Stomach (tissue), 9 donors: ENCODE data around the gene KIF13A. TPM values are rescaled to one million over a fixed set of nuclear protein-coding genes. Genes with fewer than 3 reads are reported as not detected.

Experiments used
- DNase-seq, 2 donors: peaks; one replicate each; pipeline versions ENCODE4 v3.0.0 to v3.0.0-alpha.2; 2013 to 2019
- H3K27ac ChIP-seq, 5 donors: fragments of 200-600 bp in 4 of 5; sonication (generic) in 4 of 5; one replicate each; pipeline ENCODE4 v1.5.1; 2013 to 2019; ENCODE audit warnings: mild to moderate bottlenecking in 1 of 5, moderate library complexity in 1 of 5
- H3K27me3 ChIP-seq, 3 donors: fragments of 200-600 bp; sonication (generic); one replicate each; pipeline ENCODE4 v1.5.1; 2017 to 2019; ENCODE audit warnings: mixed run types in 1 of 3
- H3K36me3 ChIP-seq, 4 donors: fragments of 200-600 bp; sonication (generic); 1 replicate in 3 of 4; 2 replicates in 1 of 4; pipeline ENCODE4 v1.5.1; 2016 to 2019
- H3K4me1 ChIP-seq, 4 donors: fragments of 200-600 bp; sonication (generic); one replicate each; pipeline ENCODE4 v1.5.1; 2016 to 2019
- H3K4me3 ChIP-seq, 4 donors: fragments of 200-600 bp; sonication (generic) in 3 of 4; one replicate each; pipeline ENCODE4 v1.5.1; 2016 to 2019; ENCODE audit warnings: mild to moderate bottlenecking in 1 of 4
- H3K9me3 ChIP-seq, 4 donors: fragments of 200-600 bp; sonication (generic); one replicate each; pipeline ENCODE4 v1.5.1; 2016 to 2019
- CTCF ChIP-seq, 7 experiments: fragments of 450-650 bp in 4 of 7; fragments of 200-600 bp in 3 of 7; sonication (generic) in 3 of 7; IDR thresholded peaks; one replicate each; pipeline ENCODE4 v1.5.1; 2016 to 2019; ENCODE audit warnings: antibody characterized with exemption in 7 of 7, control low read depth in 2 of 7, mild to moderate bottlenecking in 1 of 7
- EP300 ChIP-seq: sonication (generic); formaldehyde crosslinking; IDR thresholded peaks from one replicate; pipeline ENCODE4 v1.6.1; 2017; ENCODE audit warnings: antibody characterized with exemption
- POLR2A ChIP-seq, 4 donors: fragments of 450-650 bp; IDR thresholded peaks; one replicate each; pipeline ENCODE4 v1.6.1; 2016; ENCODE audit warnings: antibody characterized with exemption in 4 of 4, control low read depth in 2 of 4, mild to moderate bottlenecking in 1 of 4, moderate library complexity in 1 of 4
- POLR2AphosphoS5 ChIP-seq, 3 donors: sonication (generic); formaldehyde crosslinking; IDR thresholded peaks; one replicate each; pipeline ENCODE4 v1.6.1; 2016; ENCODE audit warnings: antibody characterized with exemption in 3 of 3
- WGBS, 5 donors: extraction: QIAGEN DNeasy Blood & Tissue Kit in 3 of 5; methylation state at CpG; one replicate each; pipeline versions ENCODE4 v1.1.5 to v1.1.7; 2013 to 2018; 5-methylcytosine and 5-hydroxymethylcytosine counted together
- intact Hi-C: fragments of 100-400 bp; cut with DNase I; formaldehyde crosslinking; loops from one replicate; pipeline ENCODE4 v1.15.1; 2023; ENCODE audit warnings: low total_unique reads
- polyA plus RNA-seq, 3 donors: library from polyadenylated mRNA; stranded (reverse); fragments of 200-250 nt; gene quantifications; one replicate each; pipeline ENCODE4 v1.2.3, GENCODE V29; 2013
- total RNA-seq, 5 donors: library from RNA; depleted of rRNA; stranded (reverse); fragments of >200 nt; gene quantifications; one replicate each; pipeline versions ENCODE4 v1.1.0 to v1.2.3, GENCODE V29; 2014 to 2016
- donor health status: healthy with polysubstance abuse.
- donor health status: Bipolar disorder and iron deficiency.
- donor health status: healthy.

The KIF13A gene
- total and polyA plus RNA-seq, 8 donors, result 9.2 to 60.6 (median 23.6) TPM

- 91 to 99% (median 95%) methylated on average over 4 of the region's 4 CpGs for WGBS, 5 donors
- TF ChIP-seq POLR2AphosphoS5 (IDR thresholded peaks at IDR 0.05) (no peak), CTCF (IDR thresholded peaks at IDR 0.05) (no peak), POLR2A (IDR thresholded peaks at IDR 0.05) (no peak), EP300 (no peak)
- intact Hi-C loops, result no loop called here
- H3K36me3 ChIP-seq, result no peaks in the 10 kb centered on the region
- no peak overlapping the region for H3K4me3 ChIP-seq
- no peaks in the 10 kb centered on the region for H3K27me3 ChIP-seq
- DNase-seq, result no peak
- H3K9me3 ChIP-seq, result no peaks in the 10 kb centered on the region
- H3K4me1 ChIP-seq, result no peaks in the 10 kb centered on the region
- no peak overlapping the region for H3K27ac ChIP-seq
Observed at GRCh38 chr6:17995414-17995813, 8.0 kb upstream of the KIF13A start.

- Histone ChIP-seq H3K27me3 (no peaks in the 10 kb centered on the region), H3K27ac (peak overlapping the region in 1 of 5 donors; percentile 20), H3K9me3 (no peaks in the 10 kb centered on the region), H3K4me1 (peaks cover 0 to 3% (median 2%) of the 10 kb centered on the region in 4 donors), H3K36me3 (no peaks in the 10 kb centered on the region), H3K4me3 (no peak overlapping the region)
- DNase-seq, result no peak
- intact Hi-C loops, result no loop called here
- 80 to 88% (median 84%) methylated on average over 2 of the region's 2 CpGs for WGBS, 5 donors
- TF ChIP-seq EP300 (no peak), POLR2AphosphoS5 (IDR thresholded peaks at IDR 0.05) (no peak), POLR2A (IDR thresholded peaks at IDR 0.05) (no peak), CTCF (IDR thresholded peaks at IDR 0.05) (no peak)
Observed at GRCh38 chr6:17994019-17994418, 6.6 kb upstream of the KIF13A start.

- peak overlapping the region; percentile 68 to 88 (median 77) for H3K4me3 ChIP-seq
- peak overlapping the region; percentile 92 to 98 (median 95) for H3K27ac ChIP-seq
- no peaks in the 10 kb centered on the region for H3K36me3 ChIP-seq
- no peaks in the 10 kb centered on the region for H3K27me3 ChIP-seq
- no peak for DNase-seq
- 10 to 27% (median 18%) methylated on average over 20 of the region's 20 CpGs for WGBS, 5 donors
- no peaks in the 10 kb centered on the region for H3K9me3 ChIP-seq
- H3K4me1 ChIP-seq, result peaks cover 13 to 45% (median 38%) of the 10 kb centered on the region in 4 donors
- intact Hi-C loops, result no loop called here
- no peak for TF ChIP-seq POLR2AphosphoS5 (IDR thresholded peaks at IDR 0.05)
Observed at GRCh38 chr6:17988422-17988944, 1.0 kb upstream of the KIF13A start.

GRCh38 chr6:17987697-17988421, 424 bp upstream of the KIF13A start:
- peak; percentile 58 to 89 for DNase-seq
- H3K36me3 ChIP-seq, result no peaks in the 10 kb centered on the region
- intact Hi-C loops, result no loop called here
- no peaks in the 10 kb centered on the region for H3K27me3 ChIP-seq
- H3K4me1 ChIP-seq, result peaks cover 13 to 48% (median 40%) of the 10 kb centered on the region in 4 donors
- H3K4me3 ChIP-seq, result peak overlapping the region; percentile 68 to 88 (median 77)
- H3K9me3 ChIP-seq, result no peaks in the 10 kb centered on the region
- 0 to 1% (median 1%) methylated on average over 9 to 78 of the region's 78 CpGs for WGBS, 5 donors
- TF ChIP-seq CTCF (IDR thresholded peaks at IDR 0.05), result peak in 2 of 7 experiments; percentile 7 to 29
- peak in 1 of 3 donors; percentile 11 for TF ChIP-seq POLR2AphosphoS5 (IDR thresholded peaks at IDR 0.05)
- TF ChIP-seq POLR2A (IDR thresholded peaks at IDR 0.05), result no peak
- H3K27ac ChIP-seq, result peak overlapping the region; percentile 92 to 98 (median 95)
